GM21737 (cell line): Measurements from ENCODE around the gene NEDD4.
"Not testable (repeated sequence)": the region's sequence is repeated elsewhere in the genome, so short reads cannot be mapped to it uniquely, and the experiment has no call there.

Experiments used
- ATAC-seq: cut with Tn5 transposase; IDR thresholded peaks from one replicate; pipeline ENCODE4 v1.9.1; 2021; ENCODE audit warnings: mild to moderate bottlenecking, moderate library complexity; ENCODE audit not compliant: unreplicated experiment

Gene NEDD4

DNA sequence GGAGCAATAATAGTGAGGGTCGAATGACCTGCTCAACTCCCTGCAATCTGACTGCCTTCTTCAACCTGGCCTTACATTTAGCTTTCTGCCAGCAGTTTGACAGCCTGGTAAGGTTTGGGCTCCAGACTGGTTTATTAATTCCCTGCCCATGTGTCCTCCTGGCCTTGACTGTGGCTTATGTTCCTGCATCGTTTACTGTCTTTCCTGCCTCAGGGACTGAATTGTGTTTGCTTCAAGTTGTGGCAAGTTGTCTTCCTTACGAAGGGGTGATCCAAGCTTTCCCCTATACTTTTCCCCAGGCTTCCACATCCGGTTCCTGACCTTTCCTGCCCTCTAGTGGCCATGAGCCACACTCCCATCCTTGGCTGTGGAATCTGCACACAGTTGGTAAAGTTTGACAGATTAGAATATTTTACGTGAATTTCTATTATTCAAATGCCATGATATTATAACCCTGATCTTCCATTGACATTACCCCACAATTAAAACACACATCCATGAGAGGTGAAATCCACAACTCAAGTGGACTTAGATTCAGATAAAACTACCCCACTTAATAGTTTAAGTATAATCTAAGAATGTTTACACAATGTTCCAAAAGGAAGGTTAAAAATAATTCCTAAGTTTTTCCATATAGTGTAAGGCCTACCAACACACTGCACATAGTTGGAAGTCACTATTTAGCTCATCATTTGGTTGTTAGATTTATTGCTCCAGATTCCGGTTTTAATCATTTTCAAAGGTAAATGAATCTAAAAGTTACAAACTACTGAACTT, 95.7 kb downstream of the NEDD4 start:
- no peak for ATAC-seq

DNA sequence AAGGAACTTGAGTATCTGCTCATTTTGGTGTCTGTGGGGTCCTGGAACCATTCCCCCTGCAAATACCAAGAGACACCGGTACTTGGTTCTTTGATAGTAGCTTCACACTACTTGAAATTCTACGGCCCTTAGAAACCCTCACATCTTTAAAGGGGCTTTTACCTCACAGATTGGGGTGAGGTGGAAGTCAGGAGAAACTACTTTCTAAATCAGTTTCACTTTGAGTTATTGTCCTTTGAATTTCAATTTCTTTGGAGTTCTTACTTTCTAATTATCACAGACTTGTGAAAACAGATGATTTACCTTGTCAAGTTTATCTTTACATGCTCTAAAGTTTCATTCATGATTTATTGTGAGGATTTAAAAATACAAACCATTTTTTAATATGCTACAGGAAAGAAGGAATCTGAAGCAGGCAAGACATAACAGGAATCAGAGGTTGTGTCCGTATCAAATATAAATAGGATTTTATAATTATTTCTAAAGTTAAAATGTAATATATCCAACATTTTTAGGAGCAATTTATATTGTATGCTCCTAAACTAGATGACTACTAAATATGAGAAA, 98.9 kb downstream of the NEDD4 start:
- no peak for ATAC-seq

DNA sequence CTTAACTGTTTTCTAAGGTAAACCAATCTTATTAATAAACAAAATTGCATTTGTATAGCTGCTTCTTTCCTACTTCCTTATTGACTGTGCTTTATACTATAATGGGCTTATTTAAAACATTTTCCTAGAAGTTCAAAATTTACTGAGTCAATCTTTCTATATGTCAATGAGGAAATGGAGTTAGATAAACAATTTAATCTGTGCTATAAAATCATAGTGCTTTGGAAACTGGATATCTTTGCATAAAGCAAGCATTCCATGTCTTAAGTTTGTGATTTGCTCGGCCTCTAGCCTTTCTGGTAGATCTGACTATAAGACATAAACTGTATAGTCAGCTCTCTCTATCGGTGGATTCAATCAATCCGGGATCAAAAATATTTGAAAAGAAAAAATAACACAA, 99.6 kb downstream of the NEDD4 start:
- ATAC-seq = no peak

DNA sequence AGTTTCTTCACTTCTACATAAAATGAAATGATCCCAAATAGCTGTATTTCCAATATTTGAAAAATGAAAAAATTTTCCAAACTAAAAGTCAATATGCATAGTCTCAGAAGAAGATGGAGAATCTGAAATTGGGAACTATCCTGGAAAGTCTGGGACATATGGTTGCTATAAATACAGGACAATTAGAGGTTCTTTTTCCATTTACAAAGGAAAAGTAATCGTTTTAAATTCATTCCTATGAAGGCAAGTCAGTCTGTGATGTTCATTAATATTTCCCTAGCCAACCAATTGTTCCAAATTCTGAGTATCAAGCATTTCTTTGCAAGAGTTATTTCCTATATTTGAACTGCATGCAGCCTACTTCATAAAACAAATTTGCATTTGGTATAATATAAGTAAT, 102.2 kb downstream of the NEDD4 start:
- ATAC-seq = no peak

DNA sequence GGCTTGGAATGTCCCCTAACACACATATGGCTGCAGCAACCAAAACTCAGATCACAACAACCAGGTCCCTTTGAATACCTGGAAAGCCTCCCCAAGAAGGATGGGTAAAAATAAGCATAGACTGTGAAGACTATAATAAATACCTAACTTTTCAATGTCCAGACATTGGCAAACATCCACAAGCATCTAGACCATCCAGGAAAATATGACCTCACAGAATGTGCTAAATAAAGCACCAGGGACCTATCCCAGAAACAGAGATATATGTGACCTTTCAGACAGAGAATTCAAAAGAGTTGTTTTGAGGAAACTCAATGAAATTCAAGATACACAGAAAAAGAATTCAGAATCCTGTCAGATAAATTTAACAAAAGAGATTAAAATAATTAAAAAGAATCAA, 109.2 kb downstream of the NEDD4 start:
- ATAC-seq = no peak

DNA sequence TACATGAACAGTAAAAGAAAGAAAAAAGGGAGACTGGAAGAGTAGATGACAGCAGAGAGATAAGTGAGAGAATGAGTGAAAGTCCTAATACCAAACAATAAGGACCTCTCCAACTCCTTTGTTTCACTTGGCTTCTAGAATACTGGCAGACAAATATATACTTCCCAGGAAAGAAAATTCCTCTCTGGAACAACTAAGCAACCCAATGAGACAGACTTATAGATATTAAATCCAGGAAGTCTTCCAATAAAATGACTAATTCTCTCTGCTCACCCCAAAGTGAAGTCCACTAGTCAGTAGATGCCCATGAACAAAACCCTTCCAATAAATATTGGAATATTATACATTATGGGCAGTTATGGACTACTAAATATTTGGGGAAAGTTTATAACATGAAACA, 114.2 kb downstream of the NEDD4 start:
- ATAC-seq = no peak

DNA sequence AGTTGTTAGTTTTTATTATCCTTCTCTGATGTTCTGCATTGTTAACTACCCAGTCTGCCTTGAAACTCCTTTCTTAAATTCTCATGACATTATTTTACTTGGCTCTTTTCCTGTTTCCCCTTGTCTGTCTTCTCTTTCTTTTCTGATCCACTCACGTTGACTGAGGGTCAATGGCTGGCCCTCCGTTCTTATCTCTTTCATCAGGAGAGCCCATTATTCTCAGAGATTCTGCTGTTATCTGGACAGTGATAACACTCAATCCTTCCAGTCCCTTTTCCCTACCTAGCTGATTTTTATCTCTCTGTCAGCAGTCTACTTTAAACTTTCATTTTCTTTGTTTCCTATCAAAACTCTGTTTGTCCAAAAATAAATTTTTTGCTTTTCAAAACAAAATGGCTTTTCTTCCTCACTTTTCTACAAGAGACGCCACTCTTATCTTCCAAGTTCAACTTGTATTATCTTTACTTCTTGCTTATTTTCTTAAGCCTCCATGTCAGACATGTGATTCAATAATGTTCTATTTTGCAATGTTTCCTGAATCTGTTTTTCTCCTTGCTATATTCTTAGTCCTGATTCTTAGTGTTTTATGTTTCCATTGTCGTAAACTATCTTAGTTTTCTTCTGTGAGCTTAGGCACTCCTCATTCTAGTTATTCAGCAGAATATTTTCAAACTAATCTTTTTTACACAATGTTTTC, 120.2 kb downstream of the NEDD4 start:
- no peak for ATAC-seq

DNA sequence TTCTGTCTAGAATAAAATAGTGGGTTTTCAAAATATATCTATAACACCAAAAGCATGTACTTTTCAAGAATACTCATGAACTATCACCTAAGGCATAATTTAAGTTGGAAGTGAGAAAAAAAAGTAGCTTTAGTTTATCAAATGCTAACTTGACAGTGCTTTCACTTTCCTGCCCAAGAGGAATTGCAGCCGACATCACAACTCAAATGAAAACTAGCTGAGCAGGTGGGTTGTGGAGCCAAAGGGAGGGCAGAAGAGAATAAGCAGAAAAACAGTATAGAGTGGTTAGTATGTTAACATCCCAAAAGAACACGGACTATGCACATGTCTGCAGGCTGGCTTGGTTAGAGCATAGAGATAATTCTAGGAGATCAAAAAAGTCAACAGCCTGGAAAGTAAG, 120.9 kb downstream of the NEDD4 start:
- no peak for ATAC-seq

DNA sequence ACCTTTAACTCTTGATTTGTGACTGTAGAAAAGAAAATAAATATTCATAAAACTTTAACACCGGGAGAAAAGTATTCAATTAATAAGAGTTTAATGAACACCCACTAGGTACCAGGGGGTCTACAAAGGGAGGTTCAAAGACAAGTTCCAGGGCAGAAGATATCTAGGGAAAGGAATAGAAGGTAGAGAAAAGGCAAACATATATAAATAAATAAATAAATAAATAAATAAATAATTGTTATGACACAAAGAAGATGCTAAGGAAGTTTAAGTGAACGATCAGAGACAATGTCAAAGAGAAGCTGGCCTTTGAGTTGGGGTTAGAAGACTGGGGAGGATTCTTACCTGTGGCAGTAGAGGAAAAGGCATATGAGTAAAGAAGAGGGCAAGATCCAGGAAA, 123.8 kb downstream of the NEDD4 start:
- ATAC-seq = no peak

DNA sequence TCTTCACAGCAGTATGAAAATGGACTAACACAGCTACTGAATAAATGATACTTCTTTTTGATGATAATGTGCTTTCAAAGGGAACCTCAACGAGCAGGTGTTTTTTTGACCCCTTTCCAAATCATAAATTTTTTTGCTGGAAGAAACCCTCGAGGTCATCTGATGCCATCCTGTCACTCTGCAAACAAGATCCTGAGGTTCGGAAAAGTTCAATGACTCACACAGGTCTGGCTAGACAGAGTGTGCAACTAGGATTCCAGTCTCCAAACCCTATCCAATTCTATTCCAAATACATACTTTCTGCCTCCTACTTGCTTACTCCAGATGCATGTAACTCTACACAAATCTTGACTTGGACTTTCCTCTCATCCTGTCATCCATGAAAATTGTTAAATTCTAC, 124.7 kb downstream of the NEDD4 start:
- no peak for ATAC-seq

DNA sequence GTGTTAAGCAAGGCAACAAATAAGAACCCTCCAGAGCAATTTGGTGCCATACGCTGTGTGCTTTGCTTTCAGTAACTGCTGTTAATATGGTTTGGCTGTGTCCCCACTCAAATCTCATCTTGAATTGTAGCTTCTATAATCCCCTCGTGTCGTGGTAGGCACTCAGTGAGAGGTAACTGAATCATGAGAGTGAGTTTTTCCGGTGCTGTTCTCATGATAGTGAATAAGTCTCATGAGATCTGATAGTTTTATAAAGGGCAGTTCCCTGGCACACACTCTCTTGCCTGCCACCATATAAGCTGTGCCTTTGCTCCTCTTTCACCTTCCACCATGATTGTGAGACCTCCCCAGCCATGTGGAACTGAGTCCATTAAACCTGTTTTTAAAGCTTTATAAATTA, 125.1 kb downstream of the NEDD4 start:
- ATAC-seq = not testable (repeated sequence)

DNA sequence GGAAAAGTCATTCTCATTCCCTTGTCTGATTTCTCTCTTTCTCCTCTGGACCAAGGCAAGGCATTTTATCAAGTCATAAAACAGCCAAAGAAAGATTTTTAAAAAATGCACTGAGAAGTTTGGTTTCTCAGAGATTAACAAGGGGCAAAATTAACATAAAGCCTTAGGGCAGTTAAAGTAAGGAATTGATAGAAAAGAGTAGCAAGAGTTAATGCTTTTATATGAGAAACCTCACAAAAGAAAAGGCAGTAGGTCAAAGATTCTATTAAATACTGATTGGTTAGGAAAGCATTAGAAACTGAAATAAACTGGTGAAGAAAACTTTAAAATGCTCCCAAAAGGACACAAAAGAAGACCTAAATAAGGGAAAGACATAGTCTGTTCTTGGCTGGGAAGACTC, 129.5 kb downstream of the NEDD4 start:
- ATAC-seq = no peak

DNA sequence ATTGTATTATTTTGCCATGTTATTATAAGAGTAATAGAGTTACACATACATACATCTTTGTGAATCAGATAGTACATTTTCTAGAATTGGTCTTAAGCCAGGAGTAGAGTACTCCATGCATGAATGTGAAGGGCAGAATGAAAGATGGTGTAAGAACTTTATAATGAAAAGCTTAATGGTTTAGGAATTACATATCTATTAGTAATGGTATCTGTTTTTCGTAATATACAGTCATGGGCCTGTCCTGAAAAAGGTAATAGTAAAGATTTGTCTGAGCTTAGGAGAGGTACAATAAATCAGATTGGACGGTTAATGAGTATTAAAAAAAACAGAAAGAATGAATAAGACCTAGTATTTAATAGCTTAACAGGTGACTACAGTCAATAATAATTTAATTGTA, 132.3 kb downstream of the NEDD4 start:
- no peak for ATAC-seq

DNA sequence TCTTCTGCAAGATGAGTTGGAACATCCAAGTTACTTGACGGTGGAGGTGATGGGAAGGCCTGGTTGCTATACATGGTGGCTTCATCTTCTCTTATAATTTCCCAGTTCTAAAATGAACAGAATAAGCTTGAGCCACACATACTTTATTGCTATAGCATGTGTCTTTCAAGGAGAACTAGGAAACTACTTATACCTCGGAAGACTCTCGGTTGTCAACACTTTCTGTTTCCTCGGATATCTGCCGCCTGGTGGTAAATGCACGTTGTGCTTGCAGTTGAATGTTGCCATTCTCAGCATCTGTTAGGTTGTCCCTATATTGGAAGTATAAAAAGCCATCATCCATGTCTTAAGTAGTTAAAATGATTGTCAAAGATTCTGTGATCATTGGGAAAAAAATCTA, 132.9 kb downstream of the NEDD4 start:
- no peak for ATAC-seq

DNA sequence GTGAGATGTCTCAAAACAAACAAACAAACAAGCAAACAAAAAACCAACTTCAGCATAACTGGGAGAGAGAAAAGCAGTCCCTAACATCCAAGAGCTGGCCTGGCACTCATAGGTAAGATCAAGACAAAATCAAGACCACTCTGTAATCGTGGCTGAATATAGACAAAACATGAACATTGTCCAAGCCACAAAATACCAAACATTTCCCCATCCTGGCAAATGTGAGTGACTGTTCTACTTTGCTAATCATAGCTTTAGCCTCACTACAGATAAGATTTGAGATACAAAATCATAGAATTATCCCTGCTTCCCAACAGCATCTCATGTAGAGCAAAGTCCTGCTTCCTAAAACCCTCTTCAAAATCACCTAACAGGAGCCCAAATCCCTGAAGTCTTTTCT, 133.7 kb downstream of the NEDD4 start:
- ATAC-seq = no peak

DNA sequence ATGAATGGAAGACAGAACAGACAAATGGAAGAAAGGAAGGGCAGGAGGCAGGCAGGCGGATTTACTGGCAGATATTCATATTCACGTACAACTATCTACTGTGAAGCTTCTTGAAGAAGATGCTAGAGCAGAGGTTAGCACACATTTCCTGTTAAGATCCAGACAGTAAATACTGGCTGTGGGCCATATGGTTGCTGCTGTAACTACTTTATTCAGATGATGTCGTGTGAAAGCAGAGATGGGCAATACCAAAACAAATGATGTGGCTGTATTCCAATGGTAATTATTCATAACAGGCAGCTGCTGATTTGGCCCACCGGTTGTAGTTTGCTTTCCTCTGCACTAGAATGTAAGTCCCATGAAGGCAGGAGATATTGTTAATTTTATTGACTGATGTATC, 134.8 kb downstream of the NEDD4 start:
- no peak for ATAC-seq

DNA sequence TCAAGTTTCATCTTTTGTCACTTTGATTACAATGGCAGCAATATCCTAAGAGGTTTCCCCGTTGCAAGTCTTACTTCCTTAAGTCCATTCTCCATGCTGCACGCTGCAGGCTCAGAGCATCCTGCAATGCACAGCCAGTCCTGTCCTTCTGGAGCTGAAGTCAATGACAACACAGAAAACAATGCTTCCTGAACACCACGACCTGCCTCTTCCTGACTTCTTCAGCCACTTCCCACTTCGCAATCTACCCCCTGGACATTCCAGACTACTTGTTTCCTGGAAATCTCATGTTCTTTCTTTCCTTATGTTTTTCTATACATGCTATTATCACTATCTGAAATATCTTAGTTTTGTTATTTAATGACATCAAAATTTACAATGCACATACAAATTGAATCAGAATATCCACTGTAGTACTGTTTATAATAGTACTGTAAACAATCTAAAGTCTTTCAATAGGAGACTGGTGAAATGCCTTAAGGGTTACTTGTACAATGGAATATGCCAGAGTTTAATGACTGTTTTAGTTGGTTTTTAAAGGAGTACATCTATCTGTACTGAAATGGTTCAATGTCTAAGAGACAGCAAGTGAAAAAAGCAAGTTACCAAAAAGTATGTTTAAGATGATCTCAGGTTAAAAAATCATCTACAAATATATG, 136.8 kb downstream of the NEDD4 start:
- no peak for ATAC-seq

DNA sequence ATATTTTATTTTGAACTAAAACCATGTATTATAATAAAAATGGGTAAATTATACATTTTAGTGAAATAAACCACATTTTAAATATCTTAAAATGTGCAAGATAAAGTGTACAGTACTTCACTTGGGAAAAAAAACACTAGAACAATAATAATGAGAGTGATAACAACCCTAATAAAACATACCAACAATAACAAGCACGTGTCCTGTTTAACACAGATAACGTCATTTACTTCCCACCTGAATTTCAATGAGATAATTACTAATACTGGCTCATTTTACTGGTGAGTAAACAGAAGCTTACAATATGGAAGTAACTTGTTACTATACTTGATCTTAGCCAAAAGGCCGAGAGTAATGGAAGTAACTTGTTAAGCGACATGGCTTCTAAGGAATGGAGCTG, 140.3 kb downstream of the NEDD4 start:
- no peak for ATAC-seq

DNA sequence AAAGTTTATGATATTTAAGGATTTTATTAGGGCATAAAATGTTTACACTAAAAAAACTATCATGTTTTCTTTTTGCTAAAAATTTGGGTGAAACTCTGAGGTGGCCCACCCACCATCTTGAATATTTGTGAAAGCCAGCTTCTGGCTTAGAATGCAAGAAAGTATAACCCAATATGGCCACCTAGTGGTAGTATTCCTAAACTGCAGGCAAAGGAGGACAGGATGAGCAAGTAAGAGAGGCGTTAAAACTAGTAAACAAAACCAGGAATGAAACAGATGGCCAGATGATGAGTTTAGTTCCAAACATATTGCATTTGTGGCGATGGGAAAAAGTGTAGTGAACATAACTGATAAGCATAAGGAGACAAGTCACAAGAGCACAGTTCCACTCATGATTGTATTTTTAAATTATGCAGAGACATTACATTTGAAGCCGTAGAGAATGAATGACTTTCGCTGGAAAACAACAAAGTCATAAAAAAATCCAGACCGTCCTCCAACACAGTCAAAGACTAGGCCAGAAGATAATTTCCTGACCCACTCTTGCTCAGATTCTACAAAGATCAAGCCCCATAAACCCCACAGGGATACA, 147.2 kb downstream of the NEDD4 start:
- ATAC-seq = peak; percentile 60

DNA sequence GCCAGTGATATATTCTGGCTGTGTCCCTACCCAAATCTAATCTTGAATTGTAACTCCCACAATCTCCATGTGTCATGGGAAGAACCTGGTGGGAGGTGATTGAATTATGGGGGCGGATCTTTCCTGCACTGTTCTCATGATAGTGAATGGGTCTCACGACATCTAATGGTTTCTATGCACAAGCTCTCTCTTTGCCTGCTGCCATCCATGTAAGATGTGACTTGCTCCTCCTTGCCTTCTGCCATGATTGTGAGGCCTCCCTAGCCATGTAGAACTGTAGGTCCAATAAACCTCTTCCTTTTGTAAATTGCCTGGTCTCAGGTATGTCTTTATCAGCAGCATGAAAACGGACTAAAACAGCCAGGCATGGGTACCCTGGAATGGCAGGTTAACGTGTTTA, 150.5 kb downstream of the NEDD4 start:
- not testable (repeated sequence) for ATAC-seq

DNA sequence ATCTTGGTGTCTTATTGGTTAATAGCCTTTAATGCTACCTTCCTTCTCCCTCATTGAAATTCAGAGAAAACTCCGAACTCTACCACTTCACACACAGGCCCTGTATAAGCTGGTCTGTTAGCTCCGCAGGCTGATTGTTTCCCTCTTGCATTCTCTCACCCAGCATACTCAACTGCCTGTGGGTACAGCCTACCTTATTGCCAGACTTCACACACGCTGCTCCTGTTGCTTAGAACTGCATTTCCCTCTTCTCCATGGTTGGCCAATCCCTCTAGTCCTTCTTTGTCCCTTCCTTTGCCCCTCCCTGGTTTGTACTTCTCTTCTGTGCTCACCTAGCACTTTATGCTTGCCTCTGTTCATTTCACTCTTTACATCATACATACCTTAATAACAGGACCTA, 157.5 kb downstream of the NEDD4 start:
- no peak for ATAC-seq
